HepG2 (cell line): ENCODE results near the gene HMGN5. TPM values are rescaled to one million over a fixed set of nuclear protein-coding genes. Genes with fewer than 3 reads are reported as not detected.

Experiments used
- ATAC-seq: fragments of 200-7000 bp; cut with Tn5 transposase; 3 replicates; pipeline ENCODE4 v1.9.1; 2020; ENCODE audit warnings: mild to moderate bottlenecking, moderate library complexity
- BruUV-seq: library from RNA; stranded (reverse); fragments of 400-500 nt; replicated peaks from 2 replicates; lab custom pipeline; 2021; lab: Mats Ljungman, UMichigan
- CTCF ChIA-PET: fragments of 300-600 bp; formaldehyde crosslinking; extraction: SDS; loops from one replicate; lab custom pipeline; 2021; ENCODE audit warnings: low total read pairs, inconsistent platforms, low intra/inter-chr PET ratio; lab: Yijun Ruan, JAX
- POLR2A ChIA-PET: fragments of 350-600 bp; sonication (Branson Sonifier 250); formaldehyde crosslinking; loops from one replicate; lab custom pipeline; 2020; ENCODE audit warnings: antibody characterized with exemption, inconsistent platforms; lab: Yijun Ruan, JAX
- DNase-seq: peaks from one replicate; pipeline ENCODE4 v3.0.0-alpha.2; 2015; ENCODE audit warnings: low spot score
- FAIRE-seq: peaks from 3 replicates; lab custom pipeline; 2011; peaks lifted over from hg19 to GRCh38; lab: Jason Lieb, UNC
- H2AFZ ChIP-seq: one replicate; pipeline ENCODE4 v1.6.1; 2011; ENCODE audit warnings: low read length, inconsistent platforms
- H3K27ac ChIP-seq: fragments of 300-600 bp; 3 replicates; pipeline ENCODE4 v1.8.0; 2011; ENCODE audit warnings: mixed run types, mild to moderate bottlenecking, mixed read lengths, low read length, inconsistent platforms; ENCODE audit not compliant: insufficient read depth; ENCODE audit errors: extremely low read length
- H3K27me3 ChIP-seq, 2 experiments: fragments of 200-600 bp in 1 of 2; 2 replicates in 1 of 2; 3 replicates in 1 of 2; pipeline versions ENCODE4 v1.6.0 to v1.8.0; 2011; ENCODE audit warnings: low read length in 2 of 2, mild to moderate bottlenecking in 2 of 2, moderate library complexity in 2 of 2, inconsistent platforms in 1 of 2; ENCODE audit not compliant: insufficient read depth in 2 of 2, control insufficient read depth in 1 of 2
- H3K36me3 ChIP-seq, 2 experiments: fragments of 200-600 bp in 1 of 2; replicated peaks in 1 of 2; 2 replicates in 1 of 2; 3 replicates in 1 of 2; pipeline versions ENCODE4 v1.5.1 to v1.8.0; 2011; ENCODE audit warnings: low read length in 2 of 2, inconsistent platforms in 1 of 2; ENCODE audit not compliant: insufficient read depth in 2 of 2, control insufficient read depth in 1 of 2
- H3K4me1 ChIP-seq: 2 replicates; pipeline ENCODE4 v1.5.1; 2012; ENCODE audit warnings: low read length, inconsistent platforms; ENCODE audit not compliant: insufficient read depth
- H3K4me2 ChIP-seq: 2 replicates; pipeline ENCODE4 v1.6.0; 2011; ENCODE audit warnings: low read depth, low read length, inconsistent platforms
- H3K4me3 ChIP-seq, 3 experiments: fragments of 200-600 bp in 1 of 3; sonication (generic), shearing (Covaris generic) in 1 of 3; replicated peaks in 1 of 3; 2 replicates each; pipeline ENCODE4 v1.5.1; 2011 to 2016; ENCODE audit warnings: low read length in 3 of 3, inconsistent platforms in 2 of 3, low read depth in 2 of 3, mild to moderate bottlenecking in 2 of 3, control low read depth in 1 of 3, mixed read lengths in 1 of 3; ENCODE audit not compliant: insufficient read depth in 1 of 3
- H3K79me2 ChIP-seq: one replicate; pipeline ENCODE4 v1.6.1; 2011; ENCODE audit warnings: low read length, inconsistent platforms; ENCODE audit not compliant: insufficient read depth
- H3K9ac ChIP-seq: 2 replicates; pipeline ENCODE4 v1.6.0; 2011; ENCODE audit warnings: mild to moderate bottlenecking, low read depth, low read length, inconsistent platforms; ENCODE audit not compliant: insufficient read depth
- H3K9me3 ChIP-seq: 2 replicates; pipeline ENCODE4 v1.5.1; 2012; ENCODE audit warnings: mild to moderate bottlenecking, low read length
- H4K20me1 ChIP-seq: 2 replicates; pipeline ENCODE4 v1.6.0; 2011; ENCODE audit warnings: inconsistent platforms, mild to moderate bottlenecking, low read length, moderate library complexity; ENCODE audit not compliant: insufficient read depth
- ADNP ChIP-seq: sonication (generic); formaldehyde crosslinking; IDR thresholded peaks from 2 replicates; pipeline ENCODE4 v1.4.0; 2020; ENCODE audit warnings: missing genetic modification reagents
- GFI1 ChIP-seq: sonication (generic); formaldehyde crosslinking; IDR thresholded peaks from 2 replicates; pipeline ENCODE4 v1.5.0; 2020; ENCODE audit warnings: missing genetic modification reagents, mild to moderate bottlenecking, borderline replicate concordance
- PAWR ChIP-seq: sonication (generic); formaldehyde crosslinking; IDR thresholded peaks from 2 replicates; pipeline ENCODE4 v1.4.0; 2020; ENCODE audit warnings: missing genetic modification reagents, mild to moderate bottlenecking, borderline replicate concordance
- PHF5A ChIP-seq: IDR thresholded peaks from one replicate; pipeline ENCODE4 v1.6.1; 2018; ENCODE audit warnings: low read depth, missing genetic modification reagents; ENCODE audit not compliant: unreplicated experiment
- PITX1 ChIP-seq: sonication (generic); formaldehyde crosslinking; IDR thresholded peaks from 2 replicates; pipeline ENCODE4 v1.5.1; 2020; ENCODE audit warnings: mild to moderate bottlenecking, missing genetic modification reagents
- RXRB ChIP-seq: IDR thresholded peaks from 2 replicates; pipeline ENCODE4 v1.6.1; 2016; ENCODE audit warnings: borderline replicate concordance, missing genetic modification reagents, missing compliant biosample characterization
- ZNF263 ChIP-seq: sonication (generic); formaldehyde crosslinking; IDR thresholded peaks from 2 replicates; pipeline ENCODE4 v1.4.0; 2020; ENCODE audit warnings: missing genetic modification reagents
- ZNF33A ChIP-seq: sonication (generic); formaldehyde crosslinking; IDR thresholded peaks from 2 replicates; pipeline ENCODE4 v1.5.1; 2020; ENCODE audit warnings: missing genetic modification reagents, mild to moderate bottlenecking, moderate library complexity, borderline replicate concordance
- ZNF451 ChIP-seq: sonication (generic); formaldehyde crosslinking; IDR thresholded peaks from 2 replicates; pipeline ENCODE4 v1.5.0; 2020; ENCODE audit warnings: mild to moderate bottlenecking, missing genetic modification reagents
- ZNF564 ChIP-seq: sonication (generic); formaldehyde crosslinking; IDR thresholded peaks from 2 replicates; pipeline ENCODE4 v1.8.1; 2023; ENCODE audit warnings: mild to moderate bottlenecking, missing genetic modification reagents
- ZSCAN9 ChIP-seq: IDR thresholded peaks from 2 replicates; pipeline ENCODE4 v1.6.1; 2016; ENCODE audit warnings: borderline replicate concordance
- WGBS: methylation state at CpG from one replicate; pipeline ENCODE4 v1.1.6; 2017; ENCODE audit warnings: low lambda C conversion rate; 5-methylcytosine and 5-hydroxymethylcytosine counted together
- in situ Hi-C: cut with HindIII; loops from 2 replicates; pipeline ENCODE4 v1.10.0; 2017; ENCODE audit warnings: low pct_unique_long_range_greater_than_20kb; ENCODE audit not compliant: extremely low pct_ligation_motif_present
- intact Hi-C: fragments of 100-400 bp; cut with micrococcal nuclease; formaldehyde crosslinking; loops from one replicate; pipeline ENCODE4 v1.10.0; 2022; ENCODE audit not compliant: unreplicated experiment
- polyA plus RNA-seq, 8 experiments: library from polyadenylated mRNA; depleted of rRNA in 3 of 8; stranded (reverse) in 7 of 8; unstranded in 1 of 8; fragments of >200 nt; fragmentation: Illumina TruSeq in 4 of 8; extraction: Trizol in 4 of 8; gene quantifications; 2 replicates each; pipeline versions ENCODE4 v1.2.1 to v1.2.3, GENCODE V29; 2011 to 2016; ENCODE audit warnings: low read depth in 4 of 8, missing spikeins in 1 of 8, mixed read lengths in 1 of 8; ENCODE audit not compliant: insufficient read depth in 1 of 8
- total RNA-seq, 5 experiments: library from RNA; depleted of rRNA; stranded (reverse); fragments of >200 nt; fragmentation: Illumina TruSeq; extraction: Trizol; gene quantifications; 2 replicates each; pipeline ENCODE4 v1.2.3, GENCODE V29; 2016; ENCODE audit warnings: low read depth in 1 of 5
- TF ChIP-seq, protein P1 (sequence below): sonication (generic); formaldehyde crosslinking; IDR thresholded peaks from 2 replicates; pipeline ENCODE4 v1.5.0; 2020; ENCODE audit warnings: missing genetic modification reagents
- TF ChIP-seq, protein P2 (sequence below): sonication (generic); formaldehyde crosslinking; IDR thresholded peaks from 2 replicates; pipeline ENCODE4 v1.5.0; 2020; ENCODE audit warnings: missing genetic modification reagents

The HMGN5 gene
- total and polyA plus RNA-seq, 2 of the 13 experiments (the other 11 are each of a cell fraction or from before 2014, with no cell fraction given) = 0.24 to 0.44 TPM

- no peak for TF ChIP-seq RXRB
- TF ChIP-seq, protein P1, sequence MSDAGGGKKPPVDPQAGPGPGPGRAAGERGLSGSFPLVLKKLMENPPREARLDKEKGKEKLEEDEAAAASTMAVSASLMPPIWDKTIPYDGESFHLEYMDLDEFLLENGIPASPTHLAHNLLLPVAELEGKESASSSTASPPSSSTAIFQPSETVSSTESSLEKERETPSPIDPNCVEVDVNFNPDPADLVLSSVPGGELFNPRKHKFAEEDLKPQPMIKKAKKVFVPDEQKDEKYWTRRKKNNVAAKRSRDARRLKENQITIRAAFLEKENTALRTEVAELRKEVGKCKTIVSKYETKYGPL = no peak
- TF ChIP-seq ZNF263 (CRISPR knock-in tag) = no peak
- TF ChIP-seq, all 625 proteins: peak for 0
Observed at GRCh38 chrX:81195259-81195658, 6.5 kb downstream of the HMGN5 start (continued).

- ChIA-PET CTCF (no interaction called here), POLR2A (no interaction called here)
- DNase-seq = peak; percentile 3
Observed at GRCh38 chrX:81174286-81174685, 27.4 kb downstream of the HMGN5 start.

More at GRCh38 chrX:81174286-81174685, 27.4 kb downstream of the HMGN5 start:
- no TSS peak for BruUV-seq
- no peaks in the 10 kb centered on the region for H3K27me3 ChIP-seq
- in situ Hi-C loops (loop anchor here (25.0 kb wide), 1 partner anchor 213 kb away; no protein-coding TSS in a partner anchor), intact Hi-C loops (no loop called here)
- WGBS = 8% methylated on average over 1 of the region's 1 CpG
- no peaks in the 10 kb centered on the region for H4K20me1 ChIP-seq
- H3K4me2 ChIP-seq = no peak overlapping the region
- H3K79me2 ChIP-seq = no peaks in the 10 kb centered on the region
- ATAC-seq = no peak
- FAIRE-seq = no peak
- no peak overlapping the region for H3K27ac ChIP-seq
- TF ChIP-seq, protein P2, sequence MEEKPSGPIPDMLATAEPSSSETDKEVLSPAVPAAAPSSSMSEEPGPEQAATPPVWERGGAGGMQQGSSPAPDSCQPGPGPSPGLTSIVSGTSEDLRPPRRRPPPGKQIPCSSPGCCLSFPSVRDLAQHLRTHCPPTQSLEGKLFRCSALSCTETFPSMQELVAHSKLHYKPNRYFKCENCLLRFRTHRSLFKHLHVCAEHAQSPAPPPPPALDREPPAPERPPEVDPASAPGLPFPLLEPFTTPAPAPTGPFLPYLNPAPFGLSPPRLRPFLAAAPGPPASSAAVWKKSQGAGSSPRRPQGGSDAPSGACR (CRISPR knock-in tag) = no peak
- TF ChIP-seq ZNF451 (CRISPR knock-in tag) = no peak
- no peak for TF ChIP-seq ZSCAN9
- TF ChIP-seq ADNP (CRISPR knock-in tag) = no peak
- TF ChIP-seq PITX1 (CRISPR knock-in tag) = no peak
- TF ChIP-seq PHF5A = no peak
- no peak for TF ChIP-seq ZNF564 (CRISPR knock-in tag)
- TF ChIP-seq PAWR (CRISPR knock-in tag) = no peak
- TF ChIP-seq ZNF33A (CRISPR knock-in tag) = no peak
- TF ChIP-seq GFI1 (CRISPR knock-in tag) = no peak
- H3K4me3 ChIP-seq = no peak overlapping the region
- no peak overlapping the region for H2AFZ ChIP-seq
- no peaks in the 10 kb centered on the region for H3K36me3 ChIP-seq
- no peaks in the 10 kb centered on the region for H3K9me3 ChIP-seq
- no peak overlapping the region for H3K9ac ChIP-seq
- H3K4me1 ChIP-seq = no peaks in the 10 kb centered on the region
